Forelimb muscle (tissue), 1 donor: ENCODE results near the gene TASOR. TPM values are rescaled to one million over a fixed set of nuclear protein-coding genes. Genes with fewer than 3 reads are reported as not detected.
A peak's percentile ranks its signal among the peaks of the same experiment; 100 is the strongest.

Experiments used
- DNase-seq: peaks from one replicate; pipeline ENCODE4 v3.0.0-alpha.2; 2013; ENCODE audit warnings: low read depth
- polyA plus RNA-seq: library from polyadenylated mRNA; unstranded; fragments of 120-200 nt; gene quantifications from one replicate; pipeline ENCODE4 v1.2.1, GENCODE V29; 2013; ENCODE audit not compliant: insufficient read length

The TASOR gene
- polyA plus RNA-seq, 1 donor, result 36.9 TPM

- peak; percentile 29 for DNase-seq
Observed at GRCh38 chr3:56682462-56683121, 473 bp downstream of the TASOR start.

- DNase-seq, result no peak
Observed at GRCh38 chr3:56681984-56682461, 1.0 kb downstream of the TASOR start.

DNA sequence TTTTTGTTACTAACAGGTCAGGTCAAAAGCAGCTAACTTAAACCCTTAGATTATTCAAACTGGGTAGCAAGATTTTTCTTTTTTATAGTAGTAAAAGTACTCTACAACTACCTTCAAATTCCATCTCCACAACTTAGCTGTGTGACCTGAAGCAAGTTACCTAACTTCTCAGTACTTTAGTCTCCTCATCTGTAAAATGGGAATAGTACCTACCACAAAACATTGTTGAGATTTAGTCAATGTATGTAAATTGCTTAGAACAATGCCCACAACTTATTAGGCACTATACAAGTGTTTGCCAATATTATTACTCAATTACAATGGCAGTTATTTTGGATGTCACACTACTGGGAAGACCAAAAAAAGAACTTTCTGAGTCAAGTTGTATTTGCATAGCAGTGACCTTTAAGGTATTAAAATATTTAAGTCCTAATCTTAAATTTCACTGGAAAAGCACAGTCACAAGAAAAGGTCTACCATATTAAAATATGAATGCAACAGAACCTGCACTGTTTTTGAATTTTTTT, 2.9 kb downstream of the TASOR start:
- no peak for DNase-seq

- no peak for DNase-seq
Observed at GRCh38 chr3:56677286-56677685, 5.8 kb downstream of the TASOR start.

- DNase-seq, result no peak
Observed at GRCh38 chr3:56673781-56674457, 9.1 kb downstream of the TASOR start.

DNA sequence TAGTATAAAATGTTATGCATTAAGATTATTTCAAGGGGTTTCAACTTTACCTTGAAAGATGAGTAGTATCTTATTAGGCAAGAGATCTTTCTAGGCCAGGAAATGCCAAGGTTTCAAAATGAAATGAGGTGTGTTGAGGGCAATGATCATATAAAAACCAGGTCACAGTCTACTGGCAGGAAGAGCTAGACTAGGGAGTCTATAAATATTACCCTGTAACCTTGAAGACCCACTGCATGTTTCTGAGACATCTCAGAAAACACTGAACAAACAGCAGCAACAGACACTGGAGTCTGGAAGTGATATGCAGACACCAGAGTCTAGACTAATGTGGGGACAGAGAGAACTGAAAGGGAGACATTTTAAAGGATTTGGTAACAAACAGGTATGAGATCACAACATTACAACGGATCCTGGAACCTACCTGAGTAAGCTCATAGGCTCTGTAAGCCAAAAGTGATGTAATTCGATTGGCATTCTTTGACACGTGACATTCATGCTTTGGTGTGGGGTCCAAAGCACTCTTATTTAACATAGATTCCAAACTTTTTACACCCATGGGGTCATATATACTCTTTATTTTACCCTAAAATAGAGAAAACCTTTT, 15.0 kb downstream of the TASOR start:
- no peak for DNase-seq

- DNase-seq, result no peak
Observed at GRCh38 chr3:56664823-56665222, 18.2 kb downstream of the TASOR start.

DNA sequence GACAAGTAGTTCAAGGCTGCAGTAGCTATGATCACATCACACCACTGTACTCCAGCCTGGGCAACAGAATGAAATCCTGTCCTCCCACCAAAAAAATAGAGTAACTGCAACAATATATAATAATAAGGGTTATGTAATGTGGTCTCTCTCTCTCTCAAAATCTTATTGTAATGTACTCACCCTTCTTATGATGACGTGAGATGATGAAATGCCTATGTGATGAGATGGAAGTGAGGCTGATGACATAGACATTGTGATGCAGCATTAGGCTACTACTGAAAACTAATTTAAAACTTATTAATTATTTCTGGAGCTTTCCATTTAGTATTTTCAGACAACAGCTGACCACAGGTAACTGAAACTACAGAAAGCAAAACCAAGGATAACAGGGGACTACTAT, 27.4 kb downstream of the TASOR start:
- DNase-seq, result no peak

- DNase-seq, result no peak
Observed at GRCh38 chr3:56654460-56654859, 28.6 kb downstream of the TASOR start.

GRCh38 chr3:56645407-56645806, 37.7 kb downstream of the TASOR start:
- no peak for DNase-seq

- no peak for DNase-seq
Observed at GRCh38 chr3:56633602-56634535, 49.2 kb downstream of the TASOR start.

Other genes starting within 250 kb of the TASOR start
- 1.2 TPM for gene ERC2, start 214.8 kb downstream of the TASOR start, polyA plus RNA-seq
- 19.0 TPM for gene CCDC66, start 126.1 kb downstream of the TASOR start, polyA plus RNA-seq
- 29.1 TPM for gene ARHGEF3, start 118.7 kb upstream of the TASOR start, polyA plus RNA-seq